GM18507 (cell line): ENCODE results near the gene UMODL1.
"Not testable (repeated sequence)": the region's sequence is repeated elsewhere in the genome, so short reads cannot be mapped to it uniquely, and the experiment has no call there.

Experiments
- DNase-seq: peaks from one replicate; pipeline ENCODE4 v3.0.0; 2011; ENCODE audit warnings: low read depth; ENCODE audit not compliant: insufficient read length; ENCODE audit errors: extremely low spot score
- FAIRE-seq: peaks from 2 replicates; lab custom pipeline; 2011; peaks lifted over from hg19 to GRCh38; lab: Jason Lieb, UNC

UMODL1 gene

GRCh38 chr21:42107881-42108553, 36.9 kb downstream of the UMODL1 start:
- DNase-seq, result peak; percentile 88
- peak; percentile 93 for FAIRE-seq

DNA sequence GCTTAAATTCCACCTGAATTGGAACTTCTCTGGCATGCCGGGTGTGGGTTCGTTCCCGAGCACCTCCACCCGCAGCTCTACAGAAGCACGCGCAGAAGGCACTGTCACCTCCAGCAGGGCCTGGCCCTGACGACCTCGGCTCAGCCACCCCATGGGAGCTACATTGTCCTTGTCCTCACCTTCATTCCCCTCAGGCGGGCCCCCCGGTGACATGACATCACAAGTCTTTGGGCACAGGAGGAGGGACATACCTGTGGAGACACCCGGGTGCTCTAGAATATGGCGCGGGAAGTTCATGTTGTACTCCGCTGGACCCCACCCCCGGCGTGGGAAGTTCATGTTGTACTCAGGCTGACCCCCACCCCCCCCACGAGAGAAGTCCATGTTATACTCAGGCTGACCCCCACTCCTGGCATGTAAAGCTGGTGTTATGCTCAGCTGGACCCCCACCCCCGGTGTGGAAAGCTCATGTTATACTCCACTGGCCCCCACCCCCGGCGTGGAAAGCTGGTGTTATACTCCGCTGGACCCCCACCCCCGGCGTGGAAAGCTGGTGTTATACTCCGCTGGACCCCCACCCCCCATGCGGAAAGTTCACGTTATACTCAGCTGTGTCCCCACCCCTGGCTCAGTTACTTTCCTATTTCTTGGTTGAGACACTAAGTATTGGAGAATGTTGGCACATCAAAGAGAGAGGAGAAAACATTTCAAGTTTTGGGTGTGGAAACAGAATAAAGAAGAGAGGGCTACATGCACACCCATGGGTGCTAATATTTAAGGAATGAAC, 37.6 kb downstream of the UMODL1 start:
- no peak for FAIRE-seq
- DNase-seq, result no peak

DNA sequence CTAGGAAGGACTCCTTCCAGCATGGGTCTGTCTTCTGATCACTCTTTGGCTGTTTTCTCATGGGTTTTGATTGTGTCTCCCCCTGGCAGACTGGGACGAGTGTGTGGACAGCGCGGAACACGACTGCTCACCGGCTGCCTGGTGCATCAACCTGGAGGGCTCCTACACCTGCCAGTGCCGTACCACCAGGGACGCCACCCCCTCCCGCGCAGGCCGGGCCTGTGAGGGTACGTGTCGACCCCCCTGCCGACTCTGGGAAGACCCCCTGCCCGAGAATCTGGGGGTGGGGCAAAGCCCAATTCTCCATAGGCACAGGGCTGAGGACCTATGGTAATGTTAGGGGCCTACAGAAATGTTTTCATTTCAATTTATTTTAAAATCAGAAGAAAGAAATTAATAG, 38.4 kb downstream of the UMODL1 start:
- DNase-seq (no peak), FAIRE-seq (no peak)

DNA sequence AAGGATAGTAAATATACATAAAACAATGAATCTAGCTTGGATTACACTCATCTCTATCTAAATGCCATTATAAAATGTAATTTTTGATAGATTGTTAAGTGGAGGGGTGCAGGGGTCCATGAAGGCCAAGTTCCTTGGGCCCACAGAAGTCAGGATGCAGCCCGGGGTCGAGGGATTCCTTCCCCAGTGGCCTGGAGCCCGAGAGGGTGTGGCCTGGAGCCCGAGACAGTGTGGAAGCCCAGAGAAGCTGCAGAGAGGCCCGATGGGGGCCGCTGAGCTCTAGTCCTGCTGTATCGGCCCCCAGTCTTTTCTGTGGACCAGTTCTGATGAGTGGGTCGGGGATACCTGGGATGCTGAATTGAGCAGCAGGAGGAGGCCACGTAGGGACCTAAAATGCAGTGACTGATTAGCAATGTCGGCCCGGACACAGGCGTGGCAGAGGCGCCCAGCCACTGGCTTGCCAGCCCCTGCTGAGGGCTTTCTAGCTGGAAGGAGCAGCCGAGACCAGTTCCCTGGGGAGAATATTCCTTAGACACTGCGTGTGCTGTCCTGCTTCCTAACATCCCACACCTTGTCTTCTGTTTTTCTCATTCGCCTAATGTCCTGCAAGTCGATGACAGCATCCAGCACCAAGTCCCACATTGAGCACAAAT, 38.9 kb downstream of the UMODL1 start:
- DNase-seq, result no peak
- no peak for FAIRE-seq

GRCh38 chr21:42110691-42111469, 39.8 kb downstream of the UMODL1 start:
- FAIRE-seq, result no peak

GRCh38 chr21:42111470-42111743, 40.3 kb downstream of the UMODL1 start:
- FAIRE-seq (no peak), DNase-seq (no peak)

More at GRCh38 chr21:42110691-42111469, 39.8 kb downstream of the UMODL1 start:
- no peak for DNase-seq

DNA sequence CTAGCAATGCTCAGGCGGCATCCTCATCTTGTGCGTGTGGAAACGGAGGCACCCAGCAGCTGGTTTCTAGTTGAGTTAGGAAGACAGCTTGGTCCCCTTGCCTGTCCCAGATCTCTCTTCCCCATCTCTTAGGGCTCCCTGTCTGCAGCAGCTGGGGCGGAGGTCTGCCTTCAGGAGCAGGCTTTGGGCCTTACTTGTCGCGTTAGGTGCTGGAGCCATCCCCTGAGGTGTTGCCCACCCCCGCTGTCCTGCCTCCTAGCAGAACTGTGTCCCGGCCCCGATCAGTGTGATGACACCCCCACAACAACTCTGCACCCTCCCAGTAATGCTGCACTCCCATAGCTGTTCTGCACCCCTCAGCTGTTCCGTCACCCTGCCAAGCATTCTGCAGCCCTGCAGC, 40.7 kb downstream of the UMODL1 start:
- FAIRE-seq (no peak), DNase-seq (no peak)

DNA sequence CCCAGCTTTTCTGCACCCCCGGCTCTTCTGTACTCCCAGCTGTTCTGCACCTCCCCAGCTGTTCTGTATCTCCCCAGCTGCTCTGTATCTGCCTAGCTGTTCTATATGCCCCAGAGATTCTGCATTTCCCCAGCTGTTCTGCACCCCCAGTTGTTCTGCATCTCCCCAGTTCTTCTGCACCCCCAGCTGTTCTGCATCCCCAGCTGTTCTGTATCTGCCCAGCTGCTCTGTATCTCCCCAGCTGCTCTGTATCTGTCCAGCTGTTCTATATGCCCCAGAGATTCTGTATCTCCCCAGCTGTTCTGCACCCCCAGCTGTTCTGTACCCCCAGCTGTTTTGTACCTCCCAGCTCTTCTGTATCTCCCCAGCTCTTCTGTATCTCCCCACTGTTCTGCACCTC, 41.1 kb downstream of the UMODL1 start:
- FAIRE-seq, result no peak
- DNase-seq, result no peak

GRCh38 chr21:42112857-42113256, 41.7 kb downstream of the UMODL1 start:
- FAIRE-seq (no peak), DNase-seq (no peak)

- FAIRE-seq (no peak), DNase-seq (no peak)
Measured at GRCh38 chr21:42113926-42114409, 42.9 kb downstream of the UMODL1 start.

GRCh38 chr21:42114646-42115045, 43.5 kb downstream of the UMODL1 start:
- DNase-seq, result no peak
- FAIRE-seq, result no peak

DNA sequence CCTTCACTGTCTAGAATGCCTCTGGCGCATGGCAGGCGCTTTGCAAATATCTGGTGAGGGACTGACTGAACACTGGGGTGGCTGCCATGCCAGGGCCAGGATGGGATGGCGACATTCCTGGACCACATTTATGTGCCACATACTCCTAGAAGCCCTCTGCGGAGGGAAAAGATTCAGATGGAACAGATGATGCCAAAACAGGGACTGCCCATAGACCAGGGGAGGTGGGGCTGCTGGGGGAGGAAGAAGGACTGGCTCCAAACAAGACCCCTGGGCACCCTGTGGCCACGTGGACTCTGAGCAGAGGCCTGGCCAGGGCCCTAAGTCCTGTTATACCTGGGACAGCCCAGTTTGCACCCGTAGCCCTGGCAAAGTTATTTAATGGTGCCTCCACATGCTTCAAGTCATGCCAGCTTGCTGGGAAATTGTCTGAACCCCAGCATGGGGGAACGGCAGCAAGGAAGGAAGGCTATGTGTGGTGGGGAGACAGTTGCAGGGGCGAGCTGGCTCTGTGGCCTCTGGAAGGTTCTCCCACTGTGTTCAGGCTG, 44.1 kb downstream of the UMODL1 start:
- FAIRE-seq, result no peak
- DNase-seq, result no peak

GRCh38 chr21:42116551-42116950, 45.4 kb downstream of the UMODL1 start:
- not testable (repeated sequence) for DNase-seq, FAIRE-seq

GRCh38 chr21:42117229-42117966, 46.3 kb downstream of the UMODL1 start:
- DNase-seq (peak; percentile 62), FAIRE-seq (peak; percentile 83)

DNA sequence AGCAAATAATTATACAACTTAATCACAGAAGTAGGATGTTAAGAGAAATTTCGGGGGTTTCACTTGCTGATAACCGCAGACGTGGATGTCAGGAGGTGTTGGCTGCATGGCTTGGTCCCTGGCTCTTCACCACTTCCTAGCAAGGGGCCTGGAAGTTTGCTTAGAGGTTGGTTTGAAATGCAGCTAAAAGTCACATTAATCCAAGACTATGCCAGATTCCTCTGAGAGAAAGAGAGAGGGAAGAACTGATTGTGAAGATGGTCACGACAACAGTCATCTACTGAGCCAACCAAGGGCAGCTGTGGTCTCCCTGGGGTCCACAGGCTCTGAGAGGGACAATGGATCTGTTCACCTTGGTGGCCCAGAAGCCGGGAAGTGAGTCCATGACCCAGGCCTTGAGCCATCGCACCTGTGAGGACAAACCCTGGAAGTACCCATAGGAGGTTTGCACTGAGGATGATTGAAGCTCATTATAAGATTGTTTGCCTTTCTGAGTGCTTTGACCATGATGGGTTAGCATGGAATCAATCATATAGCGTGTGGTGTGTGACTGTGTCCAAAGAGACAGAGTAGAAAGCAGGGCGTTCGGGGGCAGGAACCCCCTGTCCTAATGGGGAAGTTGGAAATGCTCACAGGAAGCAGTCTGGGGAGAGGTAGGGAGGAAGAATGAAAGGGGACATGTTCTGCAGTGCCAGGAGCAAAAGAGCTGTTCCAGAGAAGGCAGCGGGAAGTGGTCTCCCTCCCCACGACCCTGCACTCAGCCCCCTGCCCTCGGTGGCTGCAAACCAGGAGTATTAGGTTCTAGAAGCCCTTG, 47.1 kb downstream of the UMODL1 start:
- FAIRE-seq, result no peak
- no peak for DNase-seq

- FAIRE-seq, result no peak
- no peak for DNase-seq
Measured at GRCh38 chr21:42118901-42119300, 47.8 kb downstream of the UMODL1 start.

DNA sequence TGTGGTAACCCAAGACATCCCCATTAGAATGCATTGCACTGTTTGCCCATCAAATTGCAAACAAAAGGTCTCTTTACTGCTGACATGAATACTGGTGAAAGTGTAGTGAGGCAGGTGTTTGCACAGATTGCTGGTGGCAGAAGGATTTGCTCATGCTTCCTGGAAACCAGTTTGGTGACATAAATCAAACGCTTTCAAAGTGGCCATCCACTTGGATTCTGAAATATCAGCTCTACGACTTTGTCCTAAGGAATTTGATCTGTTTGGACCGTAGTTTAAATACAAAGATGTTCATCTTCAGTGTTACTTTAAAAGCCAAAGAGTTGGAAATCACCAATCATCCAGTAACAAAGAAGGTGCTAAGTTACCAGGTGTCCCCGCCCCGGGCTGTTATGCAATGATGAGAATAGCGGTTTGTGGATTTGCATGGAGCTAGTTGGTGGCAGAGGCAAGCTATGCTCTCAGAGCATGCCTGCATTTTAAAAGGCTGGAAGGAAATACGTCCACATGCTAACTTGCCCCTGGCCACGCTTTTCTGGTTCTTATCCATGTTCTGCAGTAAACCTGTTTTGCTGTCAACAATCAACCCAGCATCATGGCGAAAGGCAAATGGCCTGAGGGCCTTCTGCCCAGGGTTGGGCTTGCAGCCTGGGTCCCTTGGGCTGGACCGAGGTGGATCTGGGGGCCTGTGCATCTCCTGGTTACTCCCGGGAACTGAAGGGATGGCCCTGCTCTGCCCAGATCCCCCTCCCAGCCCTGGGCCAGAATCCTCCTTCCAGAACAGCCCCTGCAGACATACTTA, 49.2 kb downstream of the UMODL1 start:
- FAIRE-seq, result no peak
- DNase-seq, result no peak
